Activated naive CD4-positive, alpha-beta T cell treated with anti-CD3 and anti-CD28 coated beads for 36 hours (primary cell): ENCODE results near the gene LRP4. TPM values are rescaled to one million over a fixed set of nuclear protein-coding genes. Genes with fewer than 3 reads are reported as not detected.

Experiments used
- CTCF ChIA-PET: fragments of 350-600 bp; sonication (Branson Sonifier 250); formaldehyde crosslinking; loops from one replicate; lab custom pipeline; 2021; ENCODE audit warnings: antibody characterized with exemption; lab: Charles Lee
- DNase-seq: peaks from one replicate; pipeline ENCODE4 v3.0.0-alpha.2; 2020
- H3K27ac Mint-ChIP-seq: one replicate; pipeline ENCODE4 v1.8.0; 2021; ENCODE audit warnings: mild to moderate bottlenecking, mixed read lengths
- H3K27me3 Mint-ChIP-seq: one replicate; pipeline ENCODE4 v1.8.0; 2021; ENCODE audit warnings: low read depth, mixed read lengths
- H3K36me3 Mint-ChIP-seq: one replicate; pipeline ENCODE4 v1.8.0; 2021; ENCODE audit warnings: low read depth, mixed read lengths
- H3K4me1 Mint-ChIP-seq: one replicate; pipeline ENCODE4 v1.8.0; 2021; ENCODE audit warnings: low read depth, mixed read lengths
- H3K4me3 Mint-ChIP-seq: one replicate; pipeline ENCODE4 v1.8.0; 2021; ENCODE audit warnings: mild to moderate bottlenecking, moderate library complexity, mixed read lengths
- H3K9me3 Mint-ChIP-seq: one replicate; pipeline ENCODE4 v1.8.0; 2021; ENCODE audit warnings: mixed read lengths
- intact Hi-C: fragments of 100-400 bp; cut with micrococcal nuclease; formaldehyde crosslinking; loops from one replicate; pipeline ENCODE4 v1.15.1; 2023
- total RNA-seq, 2 experiments: library from RNA; stranded (reverse); gene quantifications; one replicate each; pipeline ENCODE4 v1.2.3, GENCODE V29; 2021

The LRP4 gene
- total RNA-seq, 2 experiments from 2014 or later = 0.32 to 0.52 TPM

DNA sequence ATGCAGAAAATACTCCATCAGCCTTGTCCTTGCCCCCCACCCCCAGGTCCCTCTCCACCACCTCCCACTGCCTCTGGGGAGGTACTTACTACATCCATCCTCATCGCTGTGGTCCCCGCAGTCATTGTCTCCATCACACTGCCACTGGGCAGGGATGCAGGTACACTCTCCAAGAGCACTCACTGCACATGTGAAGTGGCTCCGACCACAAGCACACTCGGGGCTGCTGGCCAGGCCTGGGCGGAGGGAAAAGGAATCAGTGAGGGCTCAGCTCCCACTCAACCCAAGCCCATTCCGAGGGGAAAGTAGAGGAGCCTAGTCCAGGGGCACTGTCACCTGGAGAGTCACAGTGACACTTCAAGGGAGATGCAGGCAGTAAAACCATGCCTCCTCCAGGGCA is 15.7 kb downstream of the LRP4 start:
- intact Hi-C loops = no loop called here
- no peaks in the 10 kb centered on the region for H3K27me3 Mint-ChIP-seq
- no peak overlapping the region for H3K27ac Mint-ChIP-seq
- H3K4me3 Mint-ChIP-seq = no peak overlapping the region
- no peaks in the 10 kb centered on the region for H3K9me3 Mint-ChIP-seq
- DNase-seq = no peak
- H3K36me3 Mint-ChIP-seq = no peaks in the 10 kb centered on the region
- CTCF ChIA-PET = no interaction called here
- H3K4me1 Mint-ChIP-seq = no peaks in the 10 kb centered on the region

DNA sequence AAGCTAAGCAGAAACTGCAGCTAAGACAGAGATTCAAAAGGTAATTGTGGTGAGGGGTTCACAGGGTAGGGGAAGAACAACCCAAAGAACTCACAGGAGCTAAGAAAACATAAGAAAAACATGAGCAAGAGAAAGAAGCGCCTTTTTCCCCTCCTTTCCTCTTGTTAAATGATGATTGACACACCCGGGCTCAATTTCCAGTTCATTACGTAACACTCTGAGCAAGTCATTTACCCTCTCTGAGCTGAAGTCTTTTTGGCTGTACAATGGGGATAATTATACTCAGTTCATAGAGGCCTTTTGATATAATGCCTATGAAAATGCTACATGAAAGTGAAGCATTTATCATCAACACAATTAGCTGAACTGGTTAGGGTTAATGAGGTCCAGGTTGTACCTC is 17.2 kb downstream of the LRP4 start:
- intact Hi-C loops = no loop called here
- Mint-ChIP-seq H3K27ac (no peak overlapping the region), H3K4me3 (no peak overlapping the region), H3K27me3 (no peaks in the 10 kb centered on the region), H3K36me3 (no peaks in the 10 kb centered on the region), H3K9me3 (no peaks in the 10 kb centered on the region), H3K4me1 (no peaks in the 10 kb centered on the region)
- CTCF ChIA-PET = interaction anchor here (1.0 to 1.2 kb wide), 3 partner anchors 252 to 262 kb away, joined by 3 read pairs; no protein-coding TSS in a partner anchor
- no peak for DNase-seq

DNA sequence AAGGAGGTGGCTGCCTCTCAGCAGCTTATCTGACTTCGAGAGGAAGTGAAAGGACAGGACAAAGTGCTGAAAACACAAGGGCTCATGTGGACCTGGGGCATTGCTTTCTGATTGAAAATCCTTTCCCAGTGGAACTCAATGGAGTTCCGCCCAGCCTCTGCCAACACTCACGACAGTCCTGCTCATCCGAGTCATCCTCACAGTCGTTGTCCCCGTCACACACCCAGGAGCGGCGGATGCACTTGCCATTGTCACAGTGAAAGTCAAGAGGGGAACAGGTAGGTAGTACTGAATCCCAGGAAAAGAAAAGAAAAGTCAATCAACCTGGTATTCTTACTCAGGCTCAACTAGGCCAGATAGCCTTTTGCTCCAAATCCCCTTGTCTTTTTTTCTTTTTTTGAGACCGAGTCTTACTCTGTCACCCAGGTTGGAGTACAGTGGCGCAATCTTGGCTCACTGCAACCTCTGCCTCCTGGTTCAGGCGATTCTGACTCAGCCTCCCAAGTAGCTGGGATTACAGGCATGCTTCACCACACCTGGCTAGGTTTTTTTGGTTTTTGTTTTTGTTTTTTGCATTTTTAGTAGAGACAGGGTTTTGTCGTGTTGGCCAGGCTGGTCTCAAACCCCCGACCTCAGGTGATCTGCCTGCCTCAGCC is 18.1 kb downstream of the LRP4 start:
- CTCF ChIA-PET = interaction anchor here (1.0 to 1.2 kb wide), 3 partner anchors 253 to 263 kb away, joined by 3 read pairs; no protein-coding TSS in a partner anchor
- intact Hi-C loops = no loop called here
- Mint-ChIP-seq H3K36me3 (no peaks in the 10 kb centered on the region), H3K27me3 (no peaks in the 10 kb centered on the region), H3K4me1 (no peaks in the 10 kb centered on the region), H3K27ac (no peak overlapping the region), H3K9me3 (no peaks in the 10 kb centered on the region), H3K4me3 (no peak overlapping the region)
- no peak for DNase-seq

DNA sequence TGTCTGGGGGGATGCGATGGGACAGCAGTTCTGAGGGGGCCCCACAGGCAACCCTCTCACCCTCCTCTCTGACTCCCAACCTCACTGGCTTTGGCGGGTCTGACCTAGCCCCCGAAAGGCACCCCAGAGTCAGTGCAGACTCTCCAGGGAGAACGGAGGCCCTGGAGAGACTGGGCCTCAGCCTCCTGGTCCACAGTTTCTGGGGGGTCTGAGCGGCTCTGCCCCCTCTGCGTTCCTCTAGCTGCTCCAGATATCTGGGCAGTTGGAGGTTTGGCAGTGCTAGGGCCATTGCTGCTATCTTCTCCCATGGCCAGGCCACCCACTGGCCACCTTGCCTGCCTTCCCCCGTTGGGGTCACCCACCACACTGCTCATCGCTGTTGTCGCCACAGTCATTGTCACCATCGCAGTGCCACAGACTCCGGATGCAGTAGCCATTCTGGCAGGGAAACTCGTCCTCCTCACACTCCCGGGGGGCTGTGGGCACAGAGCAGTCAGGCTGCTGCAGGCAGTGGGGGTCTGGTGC is 18.8 kb downstream of the LRP4 start:
- no peaks in the 10 kb centered on the region for H3K36me3 Mint-ChIP-seq
- H3K27me3 Mint-ChIP-seq = no peaks in the 10 kb centered on the region
- no peak for DNase-seq
- no peaks in the 10 kb centered on the region for H3K9me3 Mint-ChIP-seq
- no peak overlapping the region for H3K27ac Mint-ChIP-seq
- CTCF ChIA-PET = interaction anchor here (0.5 kb wide), 1 partner anchor 386 kb away, joined by 3 read pairs; no protein-coding TSS in a partner anchor
- intact Hi-C loops = no loop called here
- H3K4me1 Mint-ChIP-seq = no peaks in the 10 kb centered on the region
- no peak overlapping the region for H3K4me3 Mint-ChIP-seq

DNA sequence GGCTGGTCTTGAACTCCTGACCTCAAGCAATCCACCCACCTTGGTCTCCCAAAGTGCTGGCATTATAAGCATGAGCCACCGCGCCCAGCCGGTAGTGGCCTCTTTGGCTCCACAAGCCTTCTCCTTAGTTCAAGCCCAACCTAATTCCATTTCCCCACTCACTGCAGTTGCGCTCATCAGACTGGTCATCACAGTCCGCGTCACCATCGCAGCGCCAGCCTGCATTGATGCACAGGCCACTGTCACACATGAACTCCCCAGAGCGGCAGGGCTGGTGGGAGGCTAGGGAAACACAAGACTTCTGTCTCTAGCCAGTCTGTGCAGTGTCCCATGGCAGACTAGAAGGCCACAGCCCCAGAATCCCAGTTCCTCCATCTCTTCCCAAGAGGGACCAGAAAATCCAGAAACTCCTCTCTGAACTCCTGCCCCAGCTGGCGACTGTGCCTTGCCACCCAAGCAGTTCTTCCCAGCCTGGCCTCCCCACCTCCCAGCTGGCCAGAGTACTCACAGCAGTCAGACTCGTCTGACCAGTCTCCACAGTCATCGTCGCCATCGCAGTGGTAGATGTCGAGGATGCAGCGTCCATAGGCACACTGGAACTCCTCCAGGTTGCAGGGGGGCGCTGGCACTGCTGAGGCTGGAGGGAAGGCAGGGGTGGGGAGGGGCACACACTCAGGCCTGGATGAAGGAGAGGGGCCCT is 19.8 kb downstream of the LRP4 start:
- CTCF ChIA-PET = interaction anchor here (0.7 kb wide), 1 partner anchor 556 kb away, joined by 3 read pairs; no protein-coding TSS in a partner anchor

DNA sequence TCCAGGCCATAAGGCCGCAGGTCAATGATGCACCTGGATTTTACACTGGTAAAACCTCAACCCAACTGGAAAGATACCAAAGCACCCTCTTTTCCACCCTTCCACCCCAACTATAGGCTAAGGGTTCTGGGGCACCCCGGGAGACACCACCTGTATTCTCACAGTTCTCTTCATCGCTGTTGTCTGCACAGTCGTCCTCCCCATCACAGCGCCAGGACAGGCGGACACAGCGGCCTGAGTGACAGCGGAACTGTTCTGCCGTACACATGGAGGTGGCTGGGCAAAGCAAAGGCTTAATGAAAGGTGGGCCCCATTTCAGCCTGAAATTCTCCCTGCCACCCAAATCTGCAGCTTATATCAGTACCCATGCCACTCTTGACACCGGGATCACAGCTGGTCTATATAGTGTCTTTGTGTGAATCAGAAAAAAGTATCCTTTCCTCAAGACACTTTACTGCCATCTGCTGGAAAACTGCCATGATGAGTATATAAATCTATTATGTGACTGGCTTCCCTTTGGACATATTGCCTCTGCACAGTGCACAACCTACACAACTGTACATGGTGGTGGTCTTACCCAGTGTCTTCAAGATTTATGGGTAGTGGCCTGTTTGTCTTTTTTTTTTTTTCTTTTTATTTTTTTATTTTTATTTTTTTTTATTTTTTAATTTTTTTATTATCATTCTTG is 21.5 kb downstream of the LRP4 start:
- Mint-ChIP-seq H3K27me3 (no peaks in the 10 kb centered on the region), H3K4me1 (no peaks in the 10 kb centered on the region), H3K9me3 (no peaks in the 10 kb centered on the region), H3K27ac (no peak overlapping the region), H3K36me3 (no peaks in the 10 kb centered on the region), H3K4me3 (no peak overlapping the region)
- intact Hi-C loops = loop anchor here (1.0 kb wide), 1 partner anchor 8 kb away; no protein-coding TSS in a partner anchor
- CTCF ChIA-PET = interaction anchor here (0.7 to 3.0 kb wide), 4 partner anchors 15 to 259 kb away, joined by 3 to 22 read pairs (median 4); no protein-coding TSS in a partner anchor
- peak; percentile 19 for DNase-seq

More for the DNA sequence above, 19.8 kb downstream of the LRP4 start:
- Mint-ChIP-seq H3K9me3 (no peaks in the 10 kb centered on the region), H3K27ac (no peak overlapping the region), H3K27me3 (no peaks in the 10 kb centered on the region), H3K4me3 (no peak overlapping the region), H3K36me3 (no peaks in the 10 kb centered on the region), H3K4me1 (no peaks in the 10 kb centered on the region)
- intact Hi-C loops = no loop called here
- DNase-seq = no peak

DNA sequence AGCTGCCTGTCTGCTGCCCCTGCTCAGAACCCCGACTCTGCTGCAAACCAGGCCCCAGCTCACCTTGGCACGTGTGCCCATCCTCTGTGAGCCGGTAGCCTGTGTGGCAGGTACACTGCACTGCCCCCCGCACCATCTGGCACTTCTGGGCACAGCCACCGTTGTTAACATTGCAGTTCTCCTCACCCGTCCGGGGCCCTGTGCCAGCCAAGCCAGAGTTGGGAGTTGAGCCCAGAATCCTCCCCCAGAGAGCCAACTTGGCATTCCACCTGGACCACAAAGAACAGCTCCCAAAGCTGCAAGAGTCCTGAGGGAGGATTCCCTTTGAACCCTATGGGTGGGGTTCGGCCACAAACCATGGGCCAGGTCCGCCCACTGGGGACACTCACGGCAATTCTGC is 22.5 kb downstream of the LRP4 start:
- DNase-seq = no peak
- CTCF ChIA-PET = interaction anchor here (1.2 to 3.0 kb wide), 4 partner anchors 14 to 266 kb away, joined by 3 to 22 read pairs (median 4); no protein-coding TSS in a partner anchor
- Mint-ChIP-seq H3K36me3 (no peaks in the 10 kb centered on the region), H3K4me1 (no peaks in the 10 kb centered on the region), H3K27ac (no peak overlapping the region), H3K9me3 (no peaks in the 10 kb centered on the region), H3K4me3 (no peak overlapping the region), H3K27me3 (no peaks in the 10 kb centered on the region)
- intact Hi-C loops = no loop called here

DNA sequence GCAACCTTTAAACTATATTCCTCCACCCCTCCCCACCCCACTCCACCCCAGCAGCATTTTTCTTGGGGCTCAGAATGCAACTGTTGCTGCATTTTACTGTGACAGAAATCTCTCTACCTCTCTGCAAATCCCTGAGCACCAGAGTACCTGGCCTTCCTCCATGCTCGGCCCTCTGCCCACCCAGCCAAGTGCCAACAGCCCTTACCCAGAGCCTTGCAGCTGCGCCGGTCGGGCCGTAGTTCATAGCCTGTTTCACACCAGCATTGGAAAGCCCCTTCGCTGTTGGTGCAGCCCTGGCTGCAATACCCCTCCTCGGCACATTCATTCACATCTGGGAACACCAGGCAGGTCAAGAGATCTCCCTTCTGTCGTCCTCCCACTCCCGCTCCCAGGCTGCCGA is 23.4 kb downstream of the LRP4 start:
- Mint-ChIP-seq H3K4me3 (no peak overlapping the region), H3K27ac (no peak overlapping the region), H3K4me1 (no peaks in the 10 kb centered on the region), H3K27me3 (no peaks in the 10 kb centered on the region), H3K36me3 (no peaks in the 10 kb centered on the region), H3K9me3 (no peaks in the 10 kb centered on the region)
- CTCF ChIA-PET = interaction anchor here (1.5 to 3.0 kb wide), 2 partner anchors 259 to 267 kb away, joined by 3 to 22 read pairs; no protein-coding TSS in a partner anchor
- no peak for DNase-seq
- intact Hi-C loops = no loop called here

DNA sequence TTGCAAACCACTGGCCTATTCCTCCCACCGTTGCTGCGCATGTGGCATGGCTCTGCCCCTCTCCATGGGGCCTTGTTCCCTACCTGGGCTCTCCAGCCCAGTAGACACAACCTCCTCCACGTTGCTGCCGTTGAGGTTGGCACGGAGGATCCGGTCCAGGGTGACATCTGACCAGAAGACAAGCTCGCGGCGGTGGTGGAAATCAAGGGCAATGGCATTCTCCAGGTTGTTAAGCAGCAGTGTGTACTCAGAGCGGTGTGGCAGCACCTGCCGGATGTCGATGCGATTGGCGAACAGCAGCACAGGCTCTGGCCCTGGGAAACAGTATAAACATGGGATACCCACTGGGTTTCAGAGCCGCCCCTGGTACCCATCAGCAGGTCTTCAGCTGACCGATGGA is 23.8 kb downstream of the LRP4 start:
- H3K4me1 Mint-ChIP-seq = peaks cover 2% of the 10 kb centered on the region
- no peaks in the 10 kb centered on the region for H3K27me3 Mint-ChIP-seq
- no peak overlapping the region for H3K4me3 Mint-ChIP-seq
- no peak overlapping the region for H3K27ac Mint-ChIP-seq
- no peaks in the 10 kb centered on the region for H3K36me3 Mint-ChIP-seq
- intact Hi-C loops = no loop called here
- no peak for DNase-seq
- H3K9me3 Mint-ChIP-seq = no peaks in the 10 kb centered on the region
- CTCF ChIA-PET = interaction anchor here (1.5 to 3.0 kb wide), 2 partner anchors 259 to 268 kb away, joined by 3 to 22 read pairs; no protein-coding TSS in a partner anchor

DNA sequence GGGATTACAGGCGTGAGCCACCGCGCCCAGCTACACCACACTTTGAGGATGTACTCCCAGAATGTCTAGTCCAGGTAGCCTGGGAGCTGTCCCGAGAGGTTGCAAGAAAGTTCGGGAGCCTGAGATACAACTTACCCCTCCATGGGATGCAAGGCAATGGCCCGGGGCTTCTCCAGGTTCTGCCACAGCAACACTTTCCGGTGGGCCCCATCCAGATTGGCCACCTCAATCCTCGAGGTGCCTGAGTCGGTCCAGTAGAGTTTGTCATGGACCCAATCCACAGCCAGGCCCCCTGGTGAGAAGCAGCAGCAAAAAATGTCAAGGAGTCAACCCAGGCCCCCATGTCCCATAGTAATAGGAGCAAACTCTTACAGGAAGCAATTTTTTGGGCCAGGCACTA is 25.5 kb downstream of the LRP4 start:
- H3K27ac Mint-ChIP-seq = no peak overlapping the region
- peaks cover 2% of the 10 kb centered on the region for H3K4me1 Mint-ChIP-seq
- intact Hi-C loops = no loop called here
- CTCF ChIA-PET = interaction anchor here (0.6 to 3.9 kb wide), 2 partner anchors 184 to 261 kb away, joined by 5 to 38 read pairs; no protein-coding TSS in a partner anchor
- DNase-seq = no peak
- H3K4me3 Mint-ChIP-seq = no peak overlapping the region
- H3K9me3 Mint-ChIP-seq = no peaks in the 10 kb centered on the region
- no peaks in the 10 kb centered on the region for H3K27me3 Mint-ChIP-seq
- H3K36me3 Mint-ChIP-seq = no peaks in the 10 kb centered on the region

DNA sequence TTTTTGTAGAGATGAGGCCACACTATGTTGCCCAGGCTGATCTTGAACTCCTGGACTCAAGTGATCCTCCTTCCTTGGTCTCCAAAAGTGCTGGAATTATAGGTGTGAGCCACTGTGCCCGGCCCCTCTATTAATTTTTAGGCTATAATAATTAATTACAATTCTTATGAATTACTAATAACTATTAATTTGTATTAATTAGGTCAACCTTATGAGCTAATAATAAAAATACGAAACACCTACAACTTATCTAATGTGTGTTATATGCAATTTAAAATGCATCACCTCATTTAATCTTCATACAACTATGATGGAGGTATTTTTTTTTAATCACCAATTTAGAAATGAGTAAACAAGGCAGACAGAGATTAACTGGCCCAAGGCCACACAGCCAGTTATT is 26.2 kb downstream of the LRP4 start:
- no peak for DNase-seq
- no peaks in the 10 kb centered on the region for H3K36me3 Mint-ChIP-seq
- H3K27me3 Mint-ChIP-seq = no peaks in the 10 kb centered on the region
- no peak overlapping the region for H3K4me3 Mint-ChIP-seq
- CTCF ChIA-PET = interaction anchor here (0.6 to 3.9 kb wide), 3 partner anchors 22 to 261 kb away, joined by 3 to 38 read pairs (median 5); no protein-coding TSS in a partner anchor
- H3K27ac Mint-ChIP-seq = no peak overlapping the region
- H3K4me1 Mint-ChIP-seq = peaks cover 2% of the 10 kb centered on the region
- H3K9me3 Mint-ChIP-seq = no peaks in the 10 kb centered on the region
- intact Hi-C loops = no loop called here

DNA sequence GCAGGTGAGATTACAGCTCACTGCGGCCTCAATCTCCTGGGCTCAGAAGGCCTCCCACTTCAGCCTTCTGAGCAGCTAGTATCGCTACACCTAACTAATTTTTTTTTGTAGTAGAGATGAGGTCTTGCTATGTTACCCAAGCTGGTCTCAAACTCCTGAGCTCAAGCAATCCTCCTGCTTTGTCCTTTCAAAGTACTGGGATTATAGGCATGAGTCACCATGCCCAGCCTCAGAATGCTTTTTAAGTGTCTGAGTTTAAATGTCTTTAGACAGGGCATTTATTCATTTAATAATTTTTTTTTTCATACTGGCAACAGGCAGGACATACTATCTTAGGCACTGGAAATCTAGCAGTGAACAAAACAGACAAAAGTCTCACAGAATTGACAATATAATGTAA is 27.7 kb downstream of the LRP4 start:
- CTCF ChIA-PET = interaction anchor here (0.6 to 3.9 kb wide), 5 partner anchors 9 to 723 kb away, joined by 3 to 38 read pairs (median 3); no protein-coding TSS in a partner anchor
- H3K27me3 Mint-ChIP-seq = no peaks in the 10 kb centered on the region
- H3K27ac Mint-ChIP-seq = no peak overlapping the region
- H3K4me1 Mint-ChIP-seq = peaks cover 2% of the 10 kb centered on the region
- H3K4me3 Mint-ChIP-seq = no peak overlapping the region
- no peaks in the 10 kb centered on the region for H3K9me3 Mint-ChIP-seq
- no peaks in the 10 kb centered on the region for H3K36me3 Mint-ChIP-seq
- intact Hi-C loops = no loop called here
- no peak for DNase-seq
